Choroid plexus epithelial cell (primary cell): ENCODE measurements around the gene CTCF.

Source experiments
- DNase-seq: peaks from one replicate; pipeline ENCODE4 v3.0.0-alpha.2; 2010; ENCODE audit warnings: low read depth
- H3K4me3 ChIP-seq: 2 replicates; pipeline ENCODE4 v1.5.1; 2011; ENCODE audit warnings: low read depth, mild to moderate bottlenecking, control low read depth, low read length, moderate library complexity
- TF ChIP-seq, protein P1 (sequence below): conservative IDR thresholded peaks from 2 replicates; pipeline ENCODE4 v1.5.1; 2011; ENCODE audit warnings: low read depth, mild to moderate bottlenecking, control low read depth, inconsistent platforms, low read length, moderate library complexity

The CTCF gene

DNA sequence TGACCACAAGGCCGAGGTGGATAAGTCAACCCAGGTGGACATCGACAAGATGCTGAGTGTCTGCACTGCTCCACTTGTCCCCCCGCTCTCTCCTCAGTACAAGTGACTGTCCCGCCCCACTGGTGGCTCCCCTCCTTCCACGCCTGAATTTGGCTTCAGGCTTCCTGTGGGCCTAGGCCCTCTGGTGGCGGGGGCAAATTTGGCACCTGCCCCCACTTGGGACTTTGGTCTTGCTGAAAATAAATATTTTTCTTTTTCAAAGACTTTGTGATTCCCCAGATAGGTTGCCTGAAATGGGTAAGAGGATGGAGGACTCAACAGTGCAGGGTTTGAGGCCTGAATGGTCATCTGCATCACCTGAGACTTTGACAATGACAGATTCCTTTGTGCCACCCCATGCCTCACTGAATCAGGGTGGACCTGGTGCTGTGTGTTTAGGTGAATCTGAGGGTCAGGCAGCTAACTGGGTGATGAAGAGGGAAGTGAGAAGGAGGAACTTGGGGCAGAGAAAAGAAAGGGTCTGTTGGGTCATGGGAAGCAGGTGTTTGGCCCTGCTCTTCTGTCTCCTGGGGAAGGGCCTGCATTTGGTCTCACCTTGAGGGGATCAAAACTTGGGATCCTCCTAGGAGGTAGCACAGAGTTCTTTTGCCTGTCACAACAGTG is 106.3 kb downstream of the CTCF start:
- TF ChIP-seq, protein P1, sequence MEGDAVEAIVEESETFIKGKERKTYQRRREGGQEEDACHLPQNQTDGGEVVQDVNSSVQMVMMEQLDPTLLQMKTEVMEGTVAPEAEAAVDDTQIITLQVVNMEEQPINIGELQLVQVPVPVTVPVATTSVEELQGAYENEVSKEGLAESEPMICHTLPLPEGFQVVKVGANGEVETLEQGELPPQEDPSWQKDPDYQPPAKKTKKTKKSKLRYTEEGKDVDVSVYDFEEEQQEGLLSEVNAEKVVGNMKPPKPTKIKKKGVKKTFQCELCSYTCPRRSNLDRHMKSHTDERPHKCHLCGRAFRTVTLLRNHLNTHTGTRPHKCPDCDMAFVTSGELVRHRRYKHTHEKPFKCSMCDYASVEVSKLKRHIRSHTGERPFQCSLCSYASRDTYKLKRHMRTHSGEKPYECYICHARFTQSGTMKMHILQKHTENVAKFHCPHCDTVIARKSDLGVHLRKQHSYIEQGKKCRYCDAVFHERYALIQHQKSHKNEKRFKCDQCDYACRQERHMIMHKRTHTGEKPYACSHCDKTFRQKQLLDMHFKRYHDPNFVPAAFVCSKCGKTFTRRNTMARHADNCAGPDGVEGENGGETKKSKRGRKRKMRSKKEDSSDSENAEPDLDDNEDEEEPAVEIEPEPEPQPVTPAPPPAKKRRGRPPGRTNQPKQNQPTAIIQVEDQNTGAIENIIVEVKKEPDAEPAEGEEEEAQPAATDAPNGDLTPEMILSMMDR: peak; percentile 29
- DNase-seq: no peak
- H3K4me3 ChIP-seq: no peak overlapping the region

DNA sequence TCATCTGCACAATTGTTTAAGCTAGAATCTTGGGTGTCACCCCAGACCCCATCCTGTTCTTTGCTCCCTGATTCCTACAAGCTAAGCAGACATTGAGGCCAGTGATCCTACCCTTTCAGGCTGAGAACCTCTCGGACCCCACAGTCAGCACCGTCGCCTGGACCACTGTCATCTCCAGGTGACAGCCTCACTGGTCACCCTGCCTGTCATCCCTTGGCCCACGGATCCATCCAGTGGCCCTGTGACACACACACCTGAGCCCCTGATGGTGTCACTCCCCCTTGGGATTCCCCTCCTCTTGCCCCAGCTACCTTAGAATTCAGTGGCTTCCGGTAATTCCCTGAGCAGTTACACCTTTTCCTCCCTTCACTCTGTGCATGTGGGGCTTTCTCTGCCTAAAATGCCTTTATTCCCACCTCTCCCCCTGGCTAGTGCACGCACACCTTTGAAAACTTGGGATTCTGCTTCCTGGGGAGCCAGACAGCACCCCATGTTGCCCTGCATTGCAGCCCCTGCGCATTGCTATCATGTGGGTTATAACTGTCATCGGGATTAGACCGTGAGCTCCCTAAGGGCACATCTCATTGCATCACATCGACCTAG is 107.3 kb downstream of the CTCF start:
- TF ChIP-seq, protein P1: no peak
- no peak overlapping the region for H3K4me3 ChIP-seq
- DNase-seq: no peak

DNA sequence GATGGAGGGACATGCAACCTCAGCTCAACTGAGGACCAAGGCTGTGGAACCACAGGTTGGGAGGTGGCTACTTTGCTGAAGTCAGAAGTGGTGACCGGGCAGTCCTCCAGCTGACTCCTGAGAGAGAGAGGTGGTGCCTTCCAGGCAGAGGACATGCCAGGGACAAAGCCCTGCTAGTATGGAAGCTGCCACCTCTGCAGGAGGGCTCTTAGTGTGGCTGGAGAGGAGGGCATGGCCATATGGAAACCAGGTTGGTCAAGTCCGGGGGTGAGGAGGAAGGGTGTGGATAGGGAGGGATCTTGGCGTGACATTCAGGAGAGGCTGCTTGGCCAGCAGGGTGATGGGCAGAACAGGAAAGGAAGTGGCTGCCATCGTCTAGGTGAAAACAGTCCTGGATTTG is 110.0 kb downstream of the CTCF start:
- TF ChIP-seq, protein P1: no peak
- no peak overlapping the region for H3K4me3 ChIP-seq
- DNase-seq: no peak

DNA sequence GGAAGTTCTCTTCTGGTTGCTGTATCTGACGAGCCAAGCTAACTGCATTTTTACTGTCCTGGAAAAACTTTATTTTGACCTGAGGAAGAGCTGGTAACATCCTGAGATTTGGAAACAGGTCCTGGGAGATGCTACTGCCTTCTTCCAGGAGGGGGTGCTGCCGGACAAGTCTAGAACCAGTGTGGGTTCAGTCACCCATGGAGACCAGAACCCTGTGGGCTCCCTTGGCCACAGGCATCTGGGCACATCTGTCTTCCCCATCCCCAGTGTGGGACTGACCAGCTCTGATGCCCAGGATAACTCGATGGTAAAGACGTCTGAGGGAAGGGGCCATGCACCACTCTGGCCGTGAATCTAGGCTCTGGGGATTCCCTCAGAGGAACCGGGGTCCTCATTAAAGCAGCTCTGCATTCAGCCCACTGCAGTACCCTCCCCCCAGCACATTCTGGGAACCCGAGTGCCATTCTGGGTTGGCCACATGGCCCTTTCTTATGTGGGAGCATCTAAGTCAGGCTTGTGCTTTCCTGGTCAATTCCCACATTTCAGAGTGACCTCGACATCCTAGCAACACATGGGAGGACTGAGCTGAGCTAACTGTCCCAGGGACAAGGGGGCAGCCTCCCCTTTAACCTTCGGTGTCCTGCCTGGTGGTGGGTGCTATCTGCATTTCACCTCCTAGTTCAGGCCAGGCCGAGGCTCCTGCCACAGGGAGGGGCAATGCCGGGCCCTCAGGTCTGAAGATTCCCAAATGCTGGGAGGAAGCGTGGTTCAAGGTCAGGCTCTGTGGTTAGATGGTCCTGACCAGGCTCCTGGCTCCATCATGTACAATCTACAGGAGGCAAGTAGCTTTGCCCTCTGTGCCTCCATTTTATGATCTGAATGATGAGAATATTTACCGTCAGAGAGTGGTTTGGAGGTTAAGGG is 110.7 kb downstream of the CTCF start:
- TF ChIP-seq, protein P1: peak; percentile 91
- peak; percentile 84 for DNase-seq
- no peak overlapping the region for H3K4me3 ChIP-seq

DNA sequence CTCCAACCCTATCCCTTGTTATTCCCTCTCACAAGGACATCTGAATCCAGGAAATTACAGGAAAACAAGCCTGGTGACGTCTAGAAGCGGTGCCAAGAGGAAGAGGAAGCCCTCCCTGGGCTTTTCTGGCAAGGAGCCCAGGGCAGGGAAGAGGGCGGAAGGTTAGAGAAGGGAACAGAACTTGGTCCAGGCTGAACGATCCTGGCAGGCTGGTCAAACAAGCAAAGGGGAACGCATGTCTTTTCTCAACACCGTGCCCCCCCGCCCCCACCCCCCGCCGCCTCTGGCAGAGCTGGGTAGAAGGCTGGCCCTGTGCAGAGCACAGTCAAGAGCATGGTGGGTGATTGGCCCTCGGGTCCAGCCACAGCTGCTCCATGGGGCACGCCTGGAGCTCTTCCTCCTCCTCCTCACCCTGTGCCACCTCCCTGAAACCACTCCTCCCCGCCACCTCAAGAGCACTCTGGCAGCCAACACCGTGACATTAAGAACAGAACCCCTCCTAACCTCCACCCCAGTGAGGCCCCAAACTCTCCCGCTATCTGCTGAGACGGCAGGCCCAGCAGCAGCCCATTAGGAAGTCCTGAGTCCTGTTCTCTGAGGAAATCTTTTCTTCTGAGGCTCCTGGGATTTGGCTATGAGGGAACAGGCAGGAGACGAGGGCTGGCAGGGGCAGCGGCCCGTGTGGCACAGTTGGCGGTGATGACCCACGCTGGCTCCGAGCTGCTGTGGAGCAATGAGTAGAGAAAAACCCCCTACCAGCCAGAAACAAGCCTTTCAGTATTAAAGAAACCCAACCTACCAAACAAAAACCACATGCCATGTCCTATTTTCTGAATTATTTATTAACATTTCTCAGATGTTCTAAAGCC is 111.6 kb downstream of the CTCF start:
- TF ChIP-seq, protein P1: no peak
- peak; percentile 42 for DNase-seq
- no peak overlapping the region for H3K4me3 ChIP-seq

DNA sequence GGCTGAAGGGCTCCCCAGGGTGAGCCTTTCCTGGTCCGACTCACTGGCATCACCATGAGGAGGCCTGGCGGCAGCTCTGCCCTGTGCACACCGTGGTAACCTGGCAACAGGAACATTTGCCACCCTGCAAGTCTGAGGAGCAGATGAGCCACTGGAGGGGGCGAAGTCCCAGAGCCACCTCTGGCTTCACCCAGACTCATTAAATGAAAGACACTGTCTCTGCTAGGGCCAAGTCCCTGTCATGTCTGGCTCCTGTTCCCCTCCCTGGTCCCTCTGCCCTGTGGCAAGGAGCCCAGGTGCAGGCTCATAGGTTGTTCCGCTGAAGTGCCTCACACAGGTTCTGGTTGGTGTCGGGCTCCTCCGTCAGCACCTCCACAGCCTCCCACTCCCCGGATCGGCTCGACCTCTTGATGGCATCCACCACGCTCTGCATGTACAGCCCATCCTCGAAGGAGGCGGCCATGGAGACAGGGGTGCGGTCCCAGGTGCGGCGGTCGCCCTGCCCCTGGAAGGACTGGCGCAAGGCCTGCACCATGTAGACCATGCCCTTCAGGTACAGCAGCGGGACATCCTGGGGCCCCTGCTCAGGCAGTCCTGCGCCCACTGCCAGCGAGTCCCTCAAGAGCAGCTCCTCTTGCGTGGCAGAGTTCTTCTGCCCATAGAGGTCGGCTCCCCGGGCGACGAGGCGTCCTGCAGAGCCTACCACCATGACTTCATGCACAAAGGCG is 112.7 kb downstream of the CTCF start:
- no peak for DNase-seq
- TF ChIP-seq, protein P1: no peak
- H3K4me3 ChIP-seq: no peak overlapping the region
